Memory B cell (primary cell): ENCODE measurements around the gene RALBP1.

ENCODE experiments used
- ATAC-seq: fragments of 150-1000 bp; cut with Tn5 transposase; 2 replicates; pipeline ENCODE4 v1.10.0; 2021; ENCODE audit warnings: low read depth, mild to moderate bottlenecking, moderate library complexity
- DNase-seq, 2 donors: peaks; one replicate each; pipeline ENCODE4 v3.0.0; 2022; ENCODE audit warnings: low spot score in 2 of 2
- H3K27ac Mint-ChIP-seq: one replicate; pipeline ENCODE4 v1.8.0; 2022; ENCODE audit warnings: mild to moderate bottlenecking, moderate library complexity, mixed read lengths
- H3K27me3 Mint-ChIP-seq: one replicate; pipeline ENCODE4 v1.8.0; 2022; ENCODE audit warnings: mixed read lengths
- H3K36me3 Mint-ChIP-seq: one replicate; pipeline ENCODE4 v1.8.0; 2022; ENCODE audit warnings: mild to moderate bottlenecking, mixed read lengths
- H3K4me1 Mint-ChIP-seq: one replicate; pipeline ENCODE4 v1.8.0; 2022; ENCODE audit warnings: mixed read lengths
- H3K4me3 Mint-ChIP-seq: one replicate; pipeline ENCODE4 v1.8.0; 2022; ENCODE audit warnings: mild to moderate bottlenecking, moderate library complexity, mixed read lengths
- H3K9me3 Mint-ChIP-seq: one replicate; pipeline ENCODE4 v1.8.0; 2022; ENCODE audit warnings: mixed read lengths

RALBP1 gene

GRCh38 chr18:9586814-9587213 is 111.5 kb downstream of the RALBP1 start:
- no peaks in the 10 kb centered on the region for H3K4me1 Mint-ChIP-seq
- peaks cover 4% of the 10 kb centered on the region for H3K9me3 Mint-ChIP-seq
- no peak for DNase-seq
- no peak overlapping the region for H3K4me3 Mint-ChIP-seq
- no peak overlapping the region for H3K27ac Mint-ChIP-seq
- peaks cover 42% of the 10 kb centered on the region for H3K36me3 Mint-ChIP-seq
- H3K27me3 Mint-ChIP-seq: no peaks in the 10 kb centered on the region
- no peak for ATAC-seq
